ENCODE data around the gene PPIL3.

DNA sequence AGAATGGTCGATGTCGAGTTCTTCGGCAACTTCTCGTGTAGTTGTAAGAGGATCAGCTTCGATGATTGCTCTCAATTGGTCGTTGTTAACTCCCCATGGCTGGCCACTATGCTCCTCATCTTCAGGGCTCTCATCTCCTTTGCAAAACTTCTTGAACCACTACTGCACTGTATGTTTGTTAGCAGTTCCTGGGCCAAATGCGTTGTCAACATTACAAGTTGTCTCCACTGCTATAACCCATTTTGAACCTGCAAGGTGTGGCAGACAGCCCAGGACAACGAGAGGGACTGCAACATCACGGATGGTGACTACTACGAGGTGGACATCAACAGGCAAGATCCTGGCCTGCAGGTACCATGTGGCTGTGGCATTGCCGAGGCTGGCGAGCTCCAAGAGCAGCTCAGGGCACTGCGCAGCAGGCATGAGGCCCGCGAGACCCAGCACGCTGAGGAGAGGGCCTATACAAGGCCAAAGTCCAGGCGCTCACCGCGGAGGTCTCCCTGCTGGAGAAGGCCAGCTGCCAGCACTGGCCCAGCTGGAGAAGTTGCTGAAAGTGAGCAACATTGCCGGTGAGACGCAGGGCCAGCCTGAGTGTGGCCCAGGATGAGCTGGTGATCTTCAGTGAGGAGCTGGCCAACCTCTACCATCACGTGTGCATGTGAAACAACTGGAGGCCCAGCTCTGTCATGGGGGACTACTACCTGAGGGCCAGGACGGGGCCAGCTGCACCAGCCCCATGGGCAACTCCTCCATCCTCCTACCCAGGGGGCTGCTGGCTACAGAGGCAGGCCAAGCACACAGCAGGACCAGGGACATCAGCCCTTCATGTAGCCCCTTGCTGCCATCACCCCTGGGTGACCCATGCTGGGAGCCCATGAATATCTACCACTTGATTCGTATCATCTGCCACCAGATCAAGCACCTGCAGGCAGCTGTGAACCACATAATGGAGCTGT lies 44.6 kb downstream of the PPIL3 start:
- TF ChIP-seq POLR2A (IDR thresholded peaks at IDR 0.05) (no peak), CTCF (IDR thresholded peaks at IDR 0.05) (no peak)

Data from heart left ventricle (tissue), 13 donors.